Upper lobe of left lung (tissue), 4 donors: ENCODE results near the gene MEF2A.

ENCODE experiments used
- CTCF ChIP-seq, 6 experiments: fragments of 450-650 bp in 4 of 6; fragments of 200-600 bp in 2 of 6; sonication (generic) in 2 of 6; IDR thresholded peaks; one replicate each; pipeline ENCODE4 v1.5.1; 2016 to 2019; ENCODE audit warnings: antibody characterized with exemption in 6 of 6
- POLR2AphosphoS5 ChIP-seq, 2 donors: sonication (generic); formaldehyde crosslinking; IDR thresholded peaks; one replicate each; pipeline ENCODE4 v1.5.1; 2017; ENCODE audit warnings: antibody characterized with exemption in 2 of 2

- TF ChIP-seq CTCF (IDR thresholded peaks at IDR 0.05): no peak
- TF ChIP-seq POLR2AphosphoS5 (IDR thresholded peaks at IDR 0.05): no peak
Measured at GRCh38 chr15:99598296-99598695, 32.5 kb downstream of the MEF2A start.
